Hypothalamus (tissue), 51 donors: ENCODE results near the gene TXN2.
"Not testable (repeated sequence)": the region's sequence is repeated elsewhere in the genome, so short reads cannot be mapped to it uniquely, and the experiment has no call there.

ENCODE experiments used
- DNase-seq, 51 donors: peaks; one replicate each; lab custom pipeline; 2025; lab: John Stamatoyannopoulos, UW

The TXN2 gene

GRCh38 chr22:36481393-36482168 is at the start of gene TXN2:
TXN2 (minus strand) TSS chr22:36481640; CDS start chr22:36480837, 803 bp downstream.
- peak; percentile 67 to 98 (median 93) for DNase-seq

- DNase-seq: peak; percentile 84 to 99 (median 96)
These were observed 47.6 kb upstream of the TXN2 start, which contains the start of gene EIF3D for GRCh38 chr22:36528795-36529751. EIF3D (minus strand) TSS chr22:36529166; CDS start chr22:36526121, 3,045 bp downstream.

DNA sequence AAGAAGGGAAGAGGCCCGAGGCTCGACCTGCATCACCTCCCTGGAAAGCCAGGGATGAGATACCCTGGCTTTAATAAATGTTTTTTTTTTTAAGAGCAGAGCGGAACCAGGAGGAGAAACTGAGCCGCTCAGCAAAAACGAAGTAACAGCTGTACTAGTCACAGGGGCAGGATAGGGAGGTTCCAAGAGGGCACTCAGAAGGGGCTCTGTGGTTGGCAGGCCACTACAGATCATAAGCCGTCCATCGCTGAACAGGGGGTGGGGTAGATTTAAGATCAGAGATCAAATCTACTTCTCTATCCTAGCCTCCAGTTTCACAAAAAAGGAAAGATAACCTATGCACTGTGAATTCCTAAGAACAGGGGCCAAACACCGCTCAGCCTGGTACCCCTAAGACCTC is 46.9 kb upstream of the TXN2 start:
- DNase-seq: peak in 1 of 51 donors; percentile 32

GRCh38 chr22:36522662-36523061 is 41.2 kb upstream of the TXN2 start:
- DNase-seq: no peak

GRCh38 chr22:36520423-36520822 is 39.0 kb upstream of the TXN2 start:
- no peak for DNase-seq

DNA sequence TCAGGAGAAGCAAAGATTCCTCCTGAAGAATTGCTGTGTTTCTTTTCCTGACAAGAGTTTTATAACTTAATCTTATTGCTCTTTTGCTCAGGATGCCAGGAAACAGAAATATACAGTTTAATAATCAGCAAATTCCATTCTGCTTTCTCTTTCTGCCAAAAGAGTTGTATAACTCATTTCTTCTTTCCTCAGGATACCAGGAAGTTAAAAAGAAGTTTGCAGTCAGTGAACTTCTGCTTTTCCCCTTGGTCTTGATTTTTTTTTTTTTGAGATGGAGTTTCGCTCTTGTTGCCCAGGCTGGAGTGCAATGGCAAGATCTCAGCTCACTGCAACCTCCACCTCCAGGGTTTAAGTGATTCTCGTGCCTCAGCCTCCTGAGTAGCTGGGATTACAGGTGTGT is 38.5 kb upstream of the TXN2 start:
- DNase-seq: not testable (repeated sequence)

DNA sequence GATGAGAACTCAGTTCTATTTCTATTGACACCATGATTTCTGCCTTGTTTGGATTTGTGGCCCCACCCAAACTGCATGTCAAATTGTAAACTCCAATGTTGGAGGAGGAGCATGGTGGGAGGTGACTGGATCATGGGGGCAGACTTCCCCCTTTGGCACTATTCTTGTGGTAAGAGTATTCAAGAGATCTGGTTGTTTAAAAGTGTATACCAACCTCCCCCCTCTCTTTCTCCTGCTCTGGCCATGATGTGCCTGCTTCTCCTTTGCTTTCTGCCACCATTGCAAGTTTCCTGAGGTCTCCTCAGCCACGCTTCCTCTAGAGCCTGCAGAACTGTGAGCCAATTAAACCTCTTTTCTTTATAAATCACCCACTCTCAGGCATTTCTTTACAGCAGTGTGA is 33.3 kb upstream of the TXN2 start:
- no peak for DNase-seq

GRCh38 chr22:36512991-36513390 is 31.6 kb upstream of the TXN2 start:
- no peak for DNase-seq

DNA sequence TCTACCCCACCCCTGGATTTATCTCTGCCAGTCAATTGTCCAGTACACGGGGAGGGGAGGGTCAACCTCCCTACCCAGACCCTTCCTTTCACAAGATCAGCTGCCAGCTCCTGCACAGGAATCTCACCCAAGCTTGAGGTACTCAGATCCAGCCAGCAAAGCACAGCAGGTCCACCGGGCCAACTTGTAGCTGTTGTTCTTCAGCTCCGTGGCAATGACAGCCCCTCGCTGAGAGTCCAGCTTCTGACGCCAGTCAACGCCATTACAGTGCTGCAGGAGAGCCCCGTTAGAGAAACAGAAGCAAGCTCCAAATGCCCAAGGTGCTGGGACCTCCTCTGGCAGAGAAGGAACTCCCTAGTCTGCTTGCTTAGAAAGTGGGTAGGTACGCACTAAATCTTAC is 30.9 kb upstream of the TXN2 start:
- no peak for DNase-seq

GRCh38 chr22:36510966-36511881 is 29.8 kb upstream of the TXN2 start:
- DNase-seq: peak in 12 of 51 donors; percentile 5 to 26 (median 12)

- DNase-seq: no peak
These were observed 28.9 kb upstream of the TXN2 start for GRCh38 chr22:36510384-36510783.

DNA sequence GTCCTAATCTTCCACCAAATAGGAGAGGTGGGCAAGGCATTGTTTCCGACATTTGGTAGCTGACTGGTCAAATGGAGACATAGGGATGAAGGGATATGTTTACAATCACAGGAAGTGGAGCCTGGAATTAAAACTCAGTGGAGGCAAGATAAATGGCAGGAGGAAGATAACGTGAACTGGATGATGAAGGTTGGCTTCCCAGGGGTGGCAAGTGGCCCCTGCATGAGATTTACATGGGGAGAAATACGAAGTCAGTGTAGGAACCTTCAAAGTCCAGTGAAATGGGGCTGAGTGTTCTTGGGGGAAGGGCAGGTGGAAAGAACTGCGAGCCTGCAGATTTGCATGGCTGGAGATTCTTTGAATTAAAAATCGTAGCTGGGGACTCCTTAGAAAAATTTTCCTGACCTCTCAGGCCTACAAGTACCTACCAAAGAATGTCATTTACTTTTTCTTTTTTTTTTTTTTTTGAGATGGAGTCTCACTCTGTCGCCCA is 26.1 kb upstream of the TXN2 start:
- no peak for DNase-seq

GRCh38 chr22:36506637-36507517 is 25.4 kb upstream of the TXN2 start, which contains the start of gene FOXRED2:
FOXRED2 (minus strand) TSS chr22:36507040; CDS start chr22:36506422, 618 bp downstream.
- peak; percentile 31 to 93 (median 81) for DNase-seq

DNA sequence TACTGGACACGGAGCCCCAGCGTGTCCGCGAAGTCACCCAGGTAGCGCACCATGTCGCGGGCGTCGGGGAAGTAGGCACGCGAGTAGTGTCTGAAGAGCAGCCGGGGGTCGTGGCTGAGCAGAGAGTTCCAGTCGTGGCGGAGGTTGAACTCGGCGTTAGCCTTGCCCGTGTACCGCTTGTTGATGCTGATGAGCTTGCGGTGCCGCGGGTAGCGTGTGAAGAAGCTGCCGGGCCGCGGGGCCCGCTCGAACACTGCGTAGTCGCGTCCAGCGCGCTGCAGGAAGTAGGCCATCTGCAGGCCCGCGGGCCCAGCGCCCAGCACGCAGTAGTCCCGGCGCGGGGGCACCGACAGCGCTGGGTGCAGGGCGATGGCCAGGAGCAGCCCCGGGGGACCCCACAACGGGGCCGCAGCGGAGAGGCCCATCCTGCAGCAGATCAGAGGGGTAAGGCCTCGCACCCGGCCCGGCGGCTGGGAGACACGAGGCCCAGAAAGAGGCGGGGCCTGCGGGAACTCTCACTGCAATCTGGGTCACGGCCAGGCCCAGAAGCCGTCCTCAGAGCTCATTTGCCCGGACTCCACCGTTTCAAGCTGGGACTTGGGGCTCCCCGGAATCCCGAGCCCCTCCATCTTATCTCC is 24.7 kb upstream of the TXN2 start:
- peak in 3 of 51 donors; percentile 29 to 41 (median 35) for DNase-seq

DNA sequence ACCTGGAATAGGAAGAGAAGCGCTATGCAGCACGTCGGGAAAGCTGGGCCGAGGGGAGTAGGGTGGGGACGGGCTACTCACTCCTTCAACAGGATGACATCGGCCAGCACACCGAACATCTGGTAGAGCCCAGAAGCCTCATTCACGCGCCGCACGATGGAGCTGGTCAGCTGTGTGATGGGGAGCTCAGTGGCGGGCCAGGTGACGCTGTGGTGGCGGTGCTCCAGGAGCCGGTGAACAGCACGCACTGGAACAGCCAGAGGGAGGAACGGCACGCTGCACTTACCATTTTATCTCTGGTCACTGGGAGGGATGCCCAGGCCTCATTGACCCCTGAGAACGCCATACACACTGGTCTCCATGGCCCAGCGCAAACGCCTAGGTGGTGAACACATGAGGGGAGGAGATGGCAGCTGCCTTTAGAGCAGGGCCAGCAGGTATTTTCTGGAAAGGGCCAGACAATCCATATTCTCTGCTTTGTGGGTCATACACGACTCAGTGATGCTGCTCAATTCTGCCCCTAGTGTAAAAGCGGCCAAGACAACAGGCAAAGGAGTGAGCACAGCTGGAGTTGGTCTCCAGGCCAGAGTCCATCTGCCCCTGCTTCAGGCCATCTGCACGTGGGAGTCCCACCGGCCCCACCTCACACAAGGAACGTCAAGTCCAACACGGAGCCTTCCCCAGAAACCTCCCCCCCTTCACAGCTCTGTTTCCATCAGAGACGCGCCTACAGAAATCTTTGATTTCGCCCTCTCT is 16.6 kb upstream of the TXN2 start:
- no peak for DNase-seq

DNA sequence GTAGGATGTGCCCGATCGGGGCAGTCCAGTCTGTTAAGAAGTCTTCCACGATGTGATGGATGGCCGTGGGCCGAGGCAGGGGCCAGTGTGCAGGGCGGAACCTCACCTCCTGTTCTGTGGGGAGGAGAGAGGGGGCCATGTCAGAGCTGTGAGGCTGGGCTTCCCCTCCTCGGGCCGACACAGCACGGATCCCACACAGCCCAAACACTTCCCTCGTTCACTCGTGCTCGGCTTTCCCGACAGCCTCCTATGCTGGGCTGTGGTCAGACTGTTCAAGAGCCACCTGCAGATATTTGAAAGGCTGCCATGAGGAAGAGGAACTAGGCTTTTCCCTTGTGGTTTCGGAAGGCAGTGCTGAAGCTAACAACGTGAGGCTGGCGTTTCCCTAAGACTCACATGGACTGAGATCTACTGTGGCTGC is 12.3 kb upstream of the TXN2 start:
- DNase-seq: peak in 18 of 51 donors; percentile 4 to 44 (median 23)

- no peak for DNase-seq
These were observed 10.7 kb upstream of the TXN2 start for GRCh38 chr22:36492109-36492508.

- no peak for DNase-seq
These were observed 9.7 kb upstream of the TXN2 start for GRCh38 chr22:36491155-36491554.
